ENCODE results near the gene RPS21.

RPS21 gene

GRCh38 chr20:62355516-62355877, 31.4 kb upstream of the RPS21 start:
- no peak for TF ChIP-seq CTCF (IDR thresholded peaks at IDR 0.05)

- no peak for TF ChIP-seq CTCF (IDR thresholded peaks at IDR 0.05)
Measured at GRCh38 chr20:62355878-62356588, 30.9 kb upstream of the RPS21 start.

GRCh38 chr20:62356589-62357186, 30.2 kb upstream of the RPS21 start:
- TF ChIP-seq CTCF (IDR thresholded peaks at IDR 0.05), result no peak

GRCh38 chr20:62357187-62357667, 29.7 kb upstream of the RPS21 start:
- no peak for TF ChIP-seq CTCF (IDR thresholded peaks at IDR 0.05)

- TF ChIP-seq CTCF (IDR thresholded peaks at IDR 0.05), result no peak
Measured at GRCh38 chr20:62357681-62358080, 29.2 kb upstream of the RPS21 start.

GRCh38 chr20:62358171-62359042, 28.5 kb upstream of the RPS21 start:
- TF ChIP-seq CTCF (IDR thresholded peaks at IDR 0.05), result no peak

GRCh38 chr20:62359043-62359490, 27.8 kb upstream of the RPS21 start:
- TF ChIP-seq CTCF (IDR thresholded peaks at IDR 0.05), result no peak
